H1 (cell line): Measurements from ENCODE around the gene NKTR. TPM values are rescaled to one million over a fixed set of nuclear protein-coding genes. Genes with fewer than 3 reads are reported as not detected.

Experiments used
- CHD7 ChIP-seq: fragments of 300-600 bp; sonication (generic); IDR thresholded peaks from 2 replicates; pipeline ENCODE4 v1.7.1; 2012; ENCODE audit warnings: low read length, moderate library complexity, mild to moderate bottlenecking, inconsistent platforms; ENCODE audit not compliant: insufficient replicate concordance
- HDAC6 ChIP-seq: IDR thresholded peaks from one replicate; pipeline ENCODE4 v1.7.1; 2012; ENCODE audit warnings: low read depth, mild to moderate bottlenecking, inconsistent platforms, low read length, moderate library complexity
- POU5F1 ChIP-seq: IDR thresholded peaks from 2 replicates; pipeline ENCODE4 v1.6.1; 2011; ENCODE audit warnings: low read depth, mild to moderate bottlenecking, low read length, moderate library complexity
- SAP30 ChIP-seq: fragments of 300-600 bp; sonication (generic); IDR thresholded peaks from 2 replicates; pipeline ENCODE4 v1.7.1; 2012; ENCODE audit warnings: low read length, moderate library complexity, mild to moderate bottlenecking, inconsistent platforms; ENCODE audit not compliant: insufficient read depth, insufficient replicate concordance
- SIRT6 ChIP-seq: IDR thresholded peaks from one replicate; pipeline ENCODE4 v1.7.1; 2012; ENCODE audit warnings: low read length, inconsistent platforms
- SUZ12 ChIP-seq: fragments of 200-600 bp; sonication (generic); IDR thresholded peaks from 2 replicates; pipeline ENCODE4 v1.6.1; 2012; ENCODE audit warnings: mild to moderate bottlenecking, inconsistent platforms, low read length, moderate library complexity, mixed read lengths
- polyA plus RNA-seq, 7 experiments: library from polyadenylated mRNA; depleted of rRNA in 3 of 7; stranded (reverse) in 5 of 7; unstranded in 2 of 7; fragments of >200 nt in 5 of 7; fragments of 200-250 nt in 2 of 7; gene quantifications; 1 replicate in 5 of 7; 2 replicates in 1 of 7; 4 replicates in 1 of 7; pipeline versions ENCODE4 v1.2.1 to v1.2.3, GENCODE V29; 2011 to 2013; ENCODE audit warnings: missing spikeins in 2 of 7, mixed read lengths in 2 of 7
- total RNA-seq: library from RNA; stranded (reverse); fragmentation: NEBNext Ultra II Directional; extraction: Animal tissue kit (Norgen Biotek cat#: 25700); gene quantifications from 2 replicates; pipeline ENCODE4 v1.2.1, GENCODE V29; 2021

Gene NKTR
- total and polyA plus RNA-seq, 2 of the 8 experiments (the other 6 are each of a cell fraction or from before 2014, with no cell fraction given) = 24.1 to 62.2 TPM

GRCh38 chr3:42595682-42596081, 4.8 kb upstream of the NKTR start (continued):
- TF ChIP-seq CHD7 = no peak
- TF ChIP-seq SUZ12 = no peak
- no peak for TF ChIP-seq POU5F1
- TF ChIP-seq SAP30 = no peak
- no peak for TF ChIP-seq SIRT6
- TF ChIP-seq HDAC6 = no peak
